Caki2 (cell line): Measurements from ENCODE around the gene KRT25. TPM values are rescaled to one million over a fixed set of nuclear protein-coding genes. Genes with fewer than 3 reads are reported as not detected.

Experiments
- DNase-seq: peaks from one replicate; pipeline ENCODE4 v3.0.0-alpha.2; 2015; ENCODE audit warnings: low read depth
- in situ Hi-C: cut with HindIII; loops from 2 replicates; pipeline ENCODE4 v1.10.0; 2016; ENCODE audit warnings: low sequenced_read_pairs, low pct_unique_long_range_greater_than_20kb, mixed read lengths
- total RNA-seq: library from RNA; depleted of rRNA; stranded (reverse); fragments of >200 nt; shearing (Covaris generic); gene quantifications from 2 replicates; pipeline ENCODE4 v1.2.3, GENCODE V29; 2014; ENCODE audit warnings: low replicate concordance; rRNA removed

Gene KRT25
- total RNA-seq, 1 experiment from 2014 or later = not detected

DNA sequence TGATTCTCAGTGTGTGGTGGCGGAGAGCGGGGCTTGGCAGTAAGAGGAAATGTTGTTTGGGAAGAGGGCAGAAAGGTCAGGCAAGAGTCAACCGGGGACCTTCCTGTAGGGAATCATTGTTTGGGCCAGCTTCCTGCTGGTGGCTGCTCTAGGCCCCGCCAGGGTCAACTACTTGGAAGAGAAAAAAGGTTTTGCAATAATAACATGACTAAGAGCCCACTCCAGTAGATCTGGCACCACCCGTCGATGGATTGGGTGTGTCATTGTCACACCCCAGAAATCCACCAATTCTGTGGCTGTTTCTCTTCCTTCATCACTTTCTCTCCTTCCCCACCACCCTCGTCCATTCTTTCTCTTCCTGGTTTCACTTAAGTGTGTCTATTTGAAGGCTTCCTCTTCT, 47.4 kb downstream of the KRT25 start:
- DNase-seq = peak; percentile 60
- in situ Hi-C loops = no loop called here

DNA sequence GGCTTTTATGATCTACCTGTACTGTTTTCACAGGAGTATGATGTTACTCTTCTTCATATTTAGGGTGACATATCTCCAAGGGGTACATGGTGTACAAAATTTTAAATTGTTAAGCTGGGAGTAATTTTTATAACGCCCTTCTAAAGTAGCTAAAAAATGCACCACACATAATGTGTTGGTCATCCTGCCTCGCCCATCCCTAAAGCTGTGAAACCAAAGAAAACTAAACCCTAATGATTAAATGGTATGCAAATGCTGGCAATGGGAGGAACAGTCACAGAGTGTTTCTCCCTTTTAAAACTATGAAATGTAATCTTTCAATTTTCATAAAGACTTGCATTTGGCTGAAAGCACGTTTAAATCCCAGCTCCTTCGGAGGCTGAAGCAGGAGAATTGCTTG, 49.5 kb downstream of the KRT25 start:
- in situ Hi-C loops = no loop called here
- DNase-seq = peak; percentile 13

GRCh38 chr17:40703652-40704051, 51.5 kb downstream of the KRT25 start, which contains the start of gene KRT24:
KRT24 (minus strand) TSS chr17:40703752; CDS start chr17:40703693, 59 bp downstream.
- in situ Hi-C loops = no loop called here
- no peak for DNase-seq

DNA sequence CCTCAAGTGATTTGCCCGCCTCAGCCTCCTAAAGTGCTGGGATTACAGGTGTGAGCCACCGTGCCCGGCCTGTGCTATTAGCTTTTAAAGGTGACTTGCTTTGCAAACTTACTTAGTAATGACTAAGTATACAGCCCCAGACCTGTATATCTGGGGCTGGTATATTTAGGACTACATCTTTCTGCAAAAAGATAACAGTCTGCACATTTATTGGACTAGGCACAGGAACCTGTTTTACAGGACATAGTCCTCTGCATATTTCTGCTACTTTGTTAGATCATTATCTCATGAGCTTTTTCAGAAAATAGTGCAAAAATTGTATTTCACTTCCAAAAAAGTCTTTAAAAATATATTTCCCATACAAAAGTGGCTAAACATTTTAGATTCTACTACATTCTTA, 52.9 kb downstream of the KRT25 start:
- no peak for DNase-seq
- in situ Hi-C loops = no loop called here

GRCh38 chr17:40699853-40700252, 55.3 kb downstream of the KRT25 start:
- DNase-seq = no peak
- in situ Hi-C loops = no loop called here

- in situ Hi-C loops = no loop called here
- DNase-seq = no peak
Measured at GRCh38 chr17:40699371-40699770, 55.8 kb downstream of the KRT25 start.

Other genes with a start within 250 kb of the KRT25 start
- not detected in 2 replicates for gene CCR7, start 189.9 kb downstream of the KRT25 start, total RNA-seq
- gene SMARCE1, start 107.5 kb downstream of the KRT25 start, total RNA-seq = 45.1 and 56.3 TPM in 2 replicates
- gene KRT222, start 90.2 kb downstream of the KRT25 start, total RNA-seq = 3.1 and 6.8 TPM in 2 replicates
- not detected in 2 replicates for gene KRT24, start 51.6 kb downstream of the KRT25 start, total RNA-seq
- not detected in 2 replicates for gene KRT26, start 16.9 kb upstream of the KRT25 start, total RNA-seq
- gene KRT27, start 27.2 kb upstream of the KRT25 start, total RNA-seq = not detected in 2 replicates
- gene KRT28, start 44.6 kb upstream of the KRT25 start, total RNA-seq = not detected in 2 replicates
- gene KRT10, start 67.3 kb upstream of the KRT25 start, total RNA-seq = 75.2 and 76.4 TPM in 2 replicates
- gene KRT12, start 111.9 kb upstream of the KRT25 start, total RNA-seq = not detected in 2 replicates
- 46.7 and 50.0 TPM in 2 replicates for gene KRT20, start 129.9 kb upstream of the KRT25 start, total RNA-seq
- gene KRT23, start 182.3 kb upstream of the KRT25 start, total RNA-seq = not detected in 2 replicates
- not detected in 2 replicates for gene KRT39, start 211.6 kb upstream of the KRT25 start, total RNA-seq
- gene KRT40, start 229.0 kb upstream of the KRT25 start, total RNA-seq = not detected in 2 replicates
- not detected in 2 replicates for gene KRTAP3-3, start 238.8 kb upstream of the KRT25 start, total RNA-seq
- gene KRTAP3-2, start 244.6 kb upstream of the KRT25 start, total RNA-seq = not detected in 2 replicates